Effector memory CD4-positive, alpha-beta T cell (primary cell): Measurements from ENCODE around the gene MTMR2.

ENCODE experiments used
- DNase-seq, 3 donors: peaks; one replicate each; pipeline ENCODE4 v3.0.0-alpha.2; 2020
- H3K27ac ChIP-seq: 2 replicates; pipeline ENCODE4 v1.7.0; 2013; ENCODE audit warnings: mild to moderate bottlenecking, low read length, moderate library complexity; ENCODE audit not compliant: insufficient read depth, poor library complexity, severe bottlenecking
- H3K27me3 ChIP-seq: replicated peaks from 2 replicates; pipeline ENCODE4 v1.7.0; 2013; ENCODE audit warnings: mild to moderate bottlenecking, low read length; ENCODE audit not compliant: insufficient read depth, control insufficient read depth, poor library complexity, severe bottlenecking
- H3K36me3 ChIP-seq: 2 replicates; pipeline ENCODE4 v1.7.0; 2013; ENCODE audit warnings: mild to moderate bottlenecking, low read length, moderate library complexity; ENCODE audit not compliant: control insufficient read depth, insufficient read depth
- H3K4me1 ChIP-seq: 2 replicates; pipeline ENCODE4 v1.7.0; 2013; ENCODE audit warnings: low read length, mild to moderate bottlenecking; ENCODE audit not compliant: control insufficient read depth, insufficient read depth, poor library complexity, severe bottlenecking
- H3K4me3 ChIP-seq: 2 replicates; pipeline ENCODE4 v1.7.0; 2013; ENCODE audit warnings: low read length, low read depth, mild to moderate bottlenecking; ENCODE audit not compliant: insufficient read depth, poor library complexity, severe bottlenecking
- H3K9me3 ChIP-seq: 2 replicates; pipeline ENCODE4 v1.7.0; 2013; ENCODE audit warnings: mild to moderate bottlenecking, low read length, moderate library complexity; ENCODE audit not compliant: control insufficient read depth

The MTMR2 gene

DNA sequence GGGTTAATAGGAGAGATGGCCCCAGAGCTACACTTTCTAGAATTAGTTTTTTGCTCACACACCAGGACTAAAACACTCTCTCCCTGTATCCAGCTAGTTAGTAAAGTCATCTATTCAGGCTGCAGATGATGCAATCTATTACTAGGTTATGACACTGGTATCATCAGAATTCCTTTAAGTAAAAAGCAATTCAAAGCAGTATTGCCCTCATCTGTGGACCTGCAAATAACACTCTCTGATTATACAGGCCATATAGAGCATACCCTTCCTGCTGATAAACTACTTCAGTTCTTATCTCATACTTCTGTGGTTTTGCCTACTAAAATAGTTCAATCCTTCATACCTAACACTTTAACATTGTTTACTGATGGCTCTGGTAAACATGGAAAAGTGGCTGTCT, 13.5 kb upstream of the MTMR2 start:
- no peaks in the 10 kb centered on the region for H3K27me3 ChIP-seq
- H3K36me3 ChIP-seq, result no peaks in the 10 kb centered on the region
- H3K4me3 ChIP-seq, result no peak overlapping the region
- no peaks in the 10 kb centered on the region for H3K4me1 ChIP-seq
- DNase-seq, result no peak
- H3K27ac ChIP-seq, result no peak overlapping the region
- H3K9me3 ChIP-seq, result no peaks in the 10 kb centered on the region

DNA sequence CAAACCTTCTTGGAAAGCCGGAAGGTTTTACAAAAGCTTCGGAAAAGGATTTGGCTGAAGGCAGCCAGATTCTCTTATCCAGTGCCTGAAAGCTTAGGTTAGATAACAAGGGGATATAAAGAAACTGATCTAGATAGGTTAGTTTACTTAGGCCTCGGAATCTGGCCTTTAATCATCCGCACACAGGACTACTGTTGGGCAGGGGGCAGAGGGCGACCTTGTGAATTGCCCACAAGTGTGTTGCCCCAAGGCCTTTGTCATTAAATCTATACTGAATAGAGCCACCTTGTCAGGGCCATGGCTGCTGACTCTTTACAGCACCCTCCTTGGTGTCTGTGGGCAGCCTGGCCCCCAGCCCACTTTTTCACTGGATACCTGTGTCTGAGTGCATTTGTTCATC, 9.7 kb upstream of the MTMR2 start:
- no peak for DNase-seq
- Histone ChIP-seq H3K4me3 (no peak overlapping the region), H3K4me1 (no peaks in the 10 kb centered on the region), H3K27me3 (no peaks in the 10 kb centered on the region), H3K36me3 (no peaks in the 10 kb centered on the region), H3K27ac (no peak overlapping the region), H3K9me3 (no peaks in the 10 kb centered on the region)

DNA sequence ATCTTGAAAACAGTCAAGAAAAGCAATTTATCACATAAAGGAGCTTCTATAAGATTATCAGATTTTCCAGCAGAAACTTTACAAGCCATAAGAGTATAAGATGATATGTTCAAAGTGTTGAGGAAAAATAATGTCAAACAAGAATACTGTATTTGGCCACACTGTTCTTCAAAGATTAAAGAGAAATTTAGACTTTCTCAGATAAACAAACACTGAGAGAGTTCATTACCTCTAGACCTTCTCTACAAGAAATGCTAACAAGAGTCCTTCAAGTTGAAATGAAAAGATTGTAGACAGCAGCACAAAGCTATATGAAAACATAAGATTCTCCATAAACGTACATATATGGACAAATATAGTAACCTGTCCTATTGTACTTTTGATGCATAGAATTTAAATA, 8.0 kb upstream of the MTMR2 start:
- Histone ChIP-seq H3K4me1 (no peaks in the 10 kb centered on the region), H3K36me3 (no peaks in the 10 kb centered on the region), H3K27me3 (no peaks in the 10 kb centered on the region), H3K9me3 (no peaks in the 10 kb centered on the region), H3K27ac (no peak overlapping the region), H3K4me3 (no peak overlapping the region)
- no peak for DNase-seq

DNA sequence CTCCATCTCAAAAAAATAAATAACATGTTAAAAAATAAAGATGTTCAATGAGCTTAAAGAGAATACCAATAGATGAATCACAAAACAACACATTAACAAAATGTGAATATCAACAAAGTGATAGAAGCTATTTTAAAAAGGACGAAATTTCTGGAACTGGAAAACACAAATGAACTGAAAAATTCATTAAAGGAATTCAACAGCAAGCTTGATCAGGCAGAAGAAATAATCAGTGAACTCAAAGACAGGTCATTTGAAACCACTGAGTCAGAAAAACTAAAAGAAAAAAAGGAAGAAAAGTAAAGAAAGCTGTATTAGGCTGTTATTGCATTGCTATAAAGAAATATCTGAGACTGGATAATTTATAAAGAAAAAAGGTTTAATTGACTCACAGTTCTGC, 7.0 kb upstream of the MTMR2 start:
- DNase-seq, result no peak
- H3K4me1 ChIP-seq, result no peaks in the 10 kb centered on the region
- H3K36me3 ChIP-seq, result no peaks in the 10 kb centered on the region
- no peaks in the 10 kb centered on the region for H3K27me3 ChIP-seq
- H3K4me3 ChIP-seq, result no peak overlapping the region
- H3K27ac ChIP-seq, result no peak overlapping the region
- H3K9me3 ChIP-seq, result no peaks in the 10 kb centered on the region

DNA sequence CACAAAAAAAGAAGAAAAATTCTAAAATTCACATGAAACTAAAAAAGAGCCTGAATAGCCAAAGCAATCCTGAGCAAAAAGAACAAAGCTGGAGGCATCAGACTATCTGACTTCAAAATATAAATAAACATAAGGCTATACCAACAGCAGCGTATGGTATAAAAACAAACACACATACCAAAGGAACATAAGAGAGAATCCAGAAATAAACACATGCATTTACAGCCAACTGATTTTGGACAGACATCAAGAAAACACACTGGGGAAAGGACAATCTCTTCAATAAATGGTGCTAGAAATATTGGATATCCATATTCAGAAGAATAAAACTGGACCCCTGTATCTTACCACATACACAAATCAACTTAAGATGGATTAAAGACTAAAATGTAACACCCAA, 2.8 kb upstream of the MTMR2 start:
- Histone ChIP-seq H3K36me3 (no peaks in the 10 kb centered on the region), H3K4me3 (no peak overlapping the region), H3K9me3 (no peaks in the 10 kb centered on the region), H3K4me1 (peaks cover 5% of the 10 kb centered on the region), H3K27ac (no peak overlapping the region), H3K27me3 (no peaks in the 10 kb centered on the region)
- no peak for DNase-seq

DNA sequence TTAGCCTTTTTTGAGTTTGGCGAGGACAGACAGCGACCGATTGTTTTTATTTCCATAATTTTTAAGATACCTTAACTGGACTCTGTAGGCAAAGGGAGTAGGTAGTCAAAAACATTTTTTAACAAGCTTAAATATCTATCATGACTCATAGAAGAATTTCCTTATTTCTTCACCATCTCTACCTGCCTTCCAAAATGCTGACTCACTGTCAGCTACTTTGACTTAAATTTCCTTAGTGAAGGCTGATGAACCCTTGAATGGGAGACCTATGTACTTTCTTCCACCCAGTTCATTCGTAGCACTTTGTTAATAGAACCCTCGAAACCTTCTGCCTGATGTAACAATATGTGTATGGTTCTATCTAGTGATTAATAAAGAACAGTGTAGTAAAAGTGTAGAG, 1.1 kb upstream of the MTMR2 start:
- Histone ChIP-seq H3K27ac (no peak overlapping the region), H3K9me3 (no peaks in the 10 kb centered on the region)

DNA sequence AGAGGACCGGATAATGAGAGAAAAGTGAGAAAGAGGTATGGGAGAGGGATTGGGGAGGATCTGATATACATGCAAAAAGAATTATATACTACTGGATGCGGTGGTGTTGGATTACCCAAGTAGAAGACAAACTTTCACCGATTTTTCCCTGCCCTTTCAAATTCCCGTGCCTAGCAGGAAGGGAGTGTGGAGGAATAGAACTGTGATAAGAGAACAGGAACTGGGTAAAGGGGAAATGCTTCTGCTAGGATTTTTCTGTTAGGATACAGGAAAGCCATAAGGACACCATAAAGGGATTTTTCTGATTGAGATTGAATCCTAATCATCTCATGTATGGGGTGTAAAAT, 480 bp upstream of the MTMR2 start:
- no peak overlapping the region for H3K27ac ChIP-seq
- no peaks in the 10 kb centered on the region for H3K27me3 ChIP-seq
- no peak for DNase-seq
- H3K4me1 ChIP-seq, result peaks cover 5% of the 10 kb centered on the region
- no peaks in the 10 kb centered on the region for H3K36me3 ChIP-seq
- H3K9me3 ChIP-seq, result no peaks in the 10 kb centered on the region
- peak overlapping the region; percentile 90 for H3K4me3 ChIP-seq

More for the DNA sequence above, 1.1 kb upstream of the MTMR2 start:
- Histone ChIP-seq H3K36me3 (no peaks in the 10 kb centered on the region), H3K4me1 (peaks cover 5% of the 10 kb centered on the region), H3K27me3 (no peaks in the 10 kb centered on the region), H3K4me3 (no peak overlapping the region)
- no peak for DNase-seq

DNA sequence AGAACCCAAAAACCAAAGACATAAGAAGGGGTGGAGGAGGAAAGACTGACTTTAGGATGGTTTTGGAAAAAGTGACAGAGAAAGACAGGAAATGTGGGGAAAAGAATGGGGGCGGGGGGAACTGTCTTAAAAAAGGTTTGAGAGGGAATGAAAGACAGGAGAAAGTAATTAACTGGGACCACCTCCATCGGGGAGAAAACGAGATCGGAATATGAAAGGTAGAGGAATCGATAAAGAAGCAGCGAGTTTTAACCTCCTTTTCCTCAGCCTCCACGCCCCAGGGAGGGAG, 524 bp downstream of the MTMR2 start:
- H3K36me3 ChIP-seq, result no peaks in the 10 kb centered on the region
- no peaks in the 10 kb centered on the region for H3K9me3 ChIP-seq
- peak overlapping the region; percentile 51 for H3K27ac ChIP-seq
- no peaks in the 10 kb centered on the region for H3K27me3 ChIP-seq
- DNase-seq, result no peak
- H3K4me1 ChIP-seq, result peaks cover 5% of the 10 kb centered on the region
- peak overlapping the region; percentile 90 for H3K4me3 ChIP-seq

DNA sequence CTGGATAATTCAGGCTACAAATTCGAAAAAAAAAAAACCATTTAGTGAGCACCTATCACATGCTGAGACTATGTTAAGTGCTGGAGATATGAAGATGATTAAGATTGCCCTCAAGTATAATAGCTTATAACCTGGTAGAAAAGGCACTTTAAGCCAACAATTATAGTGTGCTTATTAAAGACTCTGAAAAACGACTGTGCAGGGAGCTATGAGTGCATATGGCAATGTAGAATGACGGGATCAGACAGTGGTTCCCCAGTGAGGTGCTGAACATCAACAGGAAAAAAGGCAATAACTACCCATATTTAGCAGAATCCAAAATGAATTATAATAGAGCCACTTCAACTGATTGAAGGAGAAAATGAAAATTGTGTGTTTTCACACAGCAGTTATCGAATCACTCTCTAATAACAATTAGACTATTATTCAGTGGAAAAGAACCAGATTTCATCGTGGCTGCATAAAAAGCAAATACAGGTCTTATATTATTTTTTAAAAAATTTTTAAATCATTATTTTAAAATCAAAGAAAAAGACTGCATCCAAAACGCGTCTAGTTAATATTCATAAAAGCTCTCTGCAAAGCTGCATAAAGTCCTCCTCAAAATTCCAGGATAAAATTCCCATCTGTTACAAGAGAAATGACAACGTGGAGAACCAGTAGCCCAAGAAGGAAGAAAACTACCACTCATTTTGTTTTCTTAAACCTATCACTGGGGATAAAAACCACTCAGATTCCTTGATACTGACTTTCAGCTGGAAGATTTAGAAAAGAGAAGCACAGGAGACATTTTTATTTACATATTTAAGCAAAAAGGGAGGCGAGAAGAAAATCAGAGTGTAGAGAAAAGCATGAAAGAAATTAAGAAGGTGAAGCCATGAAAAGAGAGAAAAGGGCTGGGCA, 1.1 kb downstream of the MTMR2 start:
- peak overlapping the region; percentile 90 for H3K4me3 ChIP-seq
- peaks cover 5% of the 10 kb centered on the region for H3K4me1 ChIP-seq
- H3K36me3 ChIP-seq, result no peaks in the 10 kb centered on the region
- H3K9me3 ChIP-seq, result no peaks in the 10 kb centered on the region
- no peak overlapping the region for H3K27ac ChIP-seq
- no peaks in the 10 kb centered on the region for H3K27me3 ChIP-seq
- no peak for DNase-seq

DNA sequence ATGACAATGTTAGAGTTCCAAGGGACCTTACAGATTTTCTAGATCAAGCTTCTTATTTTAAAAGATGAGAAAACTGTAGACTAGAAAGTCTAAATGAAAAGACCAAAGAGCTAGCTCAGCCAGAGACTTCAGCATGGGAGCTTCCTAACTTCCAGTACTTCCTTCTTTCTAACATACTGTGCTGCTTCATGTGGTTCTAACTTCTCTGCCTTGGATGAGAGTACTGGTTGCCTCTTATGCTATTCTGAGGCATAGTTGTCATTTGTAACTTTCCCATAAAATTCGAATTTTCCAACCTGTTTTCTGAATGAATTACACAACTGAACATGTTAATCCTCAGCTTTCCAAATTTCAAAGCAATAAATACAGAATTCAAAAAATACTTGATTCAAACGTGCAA, 1.8 kb downstream of the MTMR2 start:
- no peak for DNase-seq
- H3K36me3 ChIP-seq, result no peaks in the 10 kb centered on the region
- peaks cover 5% of the 10 kb centered on the region for H3K4me1 ChIP-seq
- no peaks in the 10 kb centered on the region for H3K9me3 ChIP-seq
- no peaks in the 10 kb centered on the region for H3K27me3 ChIP-seq
- H3K4me3 ChIP-seq, result no peak overlapping the region
- no peak overlapping the region for H3K27ac ChIP-seq
